HG02678 (cell line): ENCODE data around the gene IFNE.

ENCODE experiments used
- ATAC-seq: cut with Tn5 transposase; IDR thresholded peaks from one replicate; pipeline ENCODE4 v1.9.1; 2021; ENCODE audit warnings: mild to moderate bottlenecking, moderate library complexity; ENCODE audit not compliant: unreplicated experiment

The IFNE gene, protein sequence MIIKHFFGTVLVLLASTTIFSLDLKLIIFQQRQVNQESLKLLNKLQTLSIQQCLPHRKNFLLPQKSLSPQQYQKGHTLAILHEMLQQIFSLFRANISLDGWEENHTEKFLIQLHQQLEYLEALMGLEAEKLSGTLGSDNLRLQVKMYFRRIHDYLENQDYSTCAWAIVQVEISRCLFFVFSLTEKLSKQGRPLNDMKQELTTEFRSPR

DNA sequence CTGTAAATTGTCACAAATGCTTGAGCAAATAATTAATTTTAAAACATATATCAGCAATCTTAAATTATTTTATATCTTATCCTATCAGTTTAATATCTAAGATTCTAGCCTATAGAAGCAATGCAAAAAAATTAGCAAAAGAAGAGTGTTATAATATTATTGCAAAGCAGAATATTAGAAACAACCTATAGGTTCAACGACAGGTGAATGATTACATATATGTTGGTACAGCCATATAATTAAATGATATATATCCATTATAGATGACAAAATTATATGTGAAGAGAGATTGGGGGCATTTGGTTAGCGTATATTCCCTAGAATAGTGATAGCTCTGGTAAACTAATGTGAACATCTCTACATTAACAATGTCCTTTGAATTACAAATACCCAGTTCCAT, at the start of gene IFNE:
Gene IFNE (minus strand): TSS at position 101 of the 400 bp plus-strand sequence. CDS start 619 bp downstream, outside the sequence.
- no peak for ATAC-seq

DNA sequence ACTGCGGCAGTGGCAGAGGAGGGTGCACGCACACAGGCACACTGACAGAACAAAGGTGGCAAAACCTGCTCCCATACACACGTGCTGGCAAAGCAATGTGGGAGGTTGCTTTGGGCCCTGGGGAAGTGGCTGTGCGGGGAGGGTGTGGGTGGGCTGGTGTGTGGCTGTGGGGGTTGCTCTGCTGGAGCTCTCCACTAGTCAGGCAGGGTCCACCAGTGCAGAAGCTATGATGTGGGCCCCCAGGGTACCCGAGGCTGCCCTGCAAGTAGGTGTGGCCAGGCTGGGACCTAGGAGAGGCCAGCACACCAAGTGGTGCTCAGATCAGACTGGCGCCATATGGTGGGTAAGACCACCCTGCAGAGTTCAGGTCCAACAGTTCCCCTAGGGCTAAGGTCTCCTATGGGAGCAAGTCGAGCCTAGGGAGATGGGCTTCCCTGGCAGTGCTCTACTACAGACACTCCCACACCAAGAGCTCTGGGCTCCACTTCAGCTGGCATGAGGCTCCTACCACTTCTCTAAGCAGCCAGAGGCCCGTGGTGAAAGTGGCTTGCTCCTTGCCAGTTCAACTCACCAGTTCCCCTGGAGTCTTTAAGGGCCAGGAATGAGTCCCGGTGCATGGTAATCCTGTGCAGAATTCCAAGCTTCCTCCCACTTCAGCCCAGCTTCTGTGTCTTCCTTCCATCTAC, 46.2 kb upstream of the IFNE start:
- ATAC-seq = no peak

DNA sequence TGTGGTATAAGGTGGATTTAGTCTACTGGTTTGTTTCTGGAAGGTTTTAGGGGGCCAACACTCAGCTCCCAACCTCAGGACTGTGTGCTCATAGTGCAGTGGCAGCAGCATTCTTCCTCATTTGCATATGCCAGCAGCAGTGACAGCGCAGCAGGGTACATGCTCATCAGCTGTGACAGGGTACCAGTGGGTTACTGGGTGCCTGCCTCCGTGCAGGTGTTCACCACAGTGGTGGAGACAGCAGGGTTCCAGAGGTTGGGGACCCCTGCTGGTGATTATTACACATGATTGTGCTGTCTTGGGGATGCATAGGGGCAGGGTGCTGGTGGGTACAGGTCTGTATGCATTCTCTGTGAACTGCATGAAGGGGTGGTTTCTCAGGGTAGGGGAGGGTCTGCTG, 45.5 kb upstream of the IFNE start:
- no peak for ATAC-seq

DNA sequence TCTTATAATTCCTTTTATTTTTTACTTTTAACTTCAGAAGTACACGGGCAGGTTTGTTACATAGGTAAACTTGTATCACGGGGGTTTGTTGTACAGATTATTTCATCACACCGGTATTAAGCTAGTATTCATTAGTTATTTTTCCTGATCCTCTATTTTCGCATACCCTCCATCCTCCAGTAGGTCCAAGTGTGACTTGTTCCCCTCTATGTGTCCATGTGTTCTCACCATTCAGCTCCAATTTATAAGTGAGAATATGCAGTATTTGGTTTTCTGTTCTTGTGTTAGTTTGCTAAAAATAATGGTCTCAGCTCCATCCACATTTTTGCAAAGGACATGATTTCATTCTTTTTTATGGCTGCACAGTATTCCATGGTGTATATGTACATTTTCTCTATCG, 43.1 kb upstream of the IFNE start:
- ATAC-seq = no peak

DNA sequence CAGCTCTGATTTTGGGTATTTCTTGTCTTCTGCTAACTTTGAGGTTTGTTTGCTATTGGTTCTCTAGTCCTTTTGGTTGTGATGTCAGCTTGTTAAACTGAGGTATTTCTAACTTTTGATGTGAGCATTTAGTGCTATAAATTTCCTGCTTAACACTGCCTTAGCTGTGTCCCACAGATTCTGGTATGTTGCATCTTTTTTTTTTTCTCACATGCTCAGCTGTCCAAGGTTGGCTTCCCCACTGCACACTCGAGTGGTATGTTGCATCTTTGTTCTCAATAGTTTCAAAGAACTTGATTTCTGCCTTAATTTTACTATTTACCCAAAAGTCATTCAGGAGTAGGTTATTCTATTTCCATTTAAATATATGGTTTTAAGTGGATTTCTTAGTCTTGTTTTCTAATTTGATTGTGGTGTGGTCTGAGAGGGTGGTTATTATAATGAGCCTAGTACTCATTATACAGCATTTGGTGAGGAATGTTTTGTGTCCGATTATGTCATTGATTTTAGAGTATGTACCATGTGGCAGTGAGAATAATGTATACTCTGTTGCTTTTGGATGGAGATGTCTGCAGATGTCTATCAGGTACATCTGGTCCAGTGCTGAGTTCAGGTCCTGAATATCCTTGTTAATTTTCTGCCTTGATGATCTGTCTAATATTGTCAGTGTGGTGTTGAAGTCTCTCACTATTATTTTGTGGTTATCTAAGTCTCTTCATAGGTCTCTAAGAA, 42.2 kb upstream of the IFNE start:
- ATAC-seq = no peak

DNA sequence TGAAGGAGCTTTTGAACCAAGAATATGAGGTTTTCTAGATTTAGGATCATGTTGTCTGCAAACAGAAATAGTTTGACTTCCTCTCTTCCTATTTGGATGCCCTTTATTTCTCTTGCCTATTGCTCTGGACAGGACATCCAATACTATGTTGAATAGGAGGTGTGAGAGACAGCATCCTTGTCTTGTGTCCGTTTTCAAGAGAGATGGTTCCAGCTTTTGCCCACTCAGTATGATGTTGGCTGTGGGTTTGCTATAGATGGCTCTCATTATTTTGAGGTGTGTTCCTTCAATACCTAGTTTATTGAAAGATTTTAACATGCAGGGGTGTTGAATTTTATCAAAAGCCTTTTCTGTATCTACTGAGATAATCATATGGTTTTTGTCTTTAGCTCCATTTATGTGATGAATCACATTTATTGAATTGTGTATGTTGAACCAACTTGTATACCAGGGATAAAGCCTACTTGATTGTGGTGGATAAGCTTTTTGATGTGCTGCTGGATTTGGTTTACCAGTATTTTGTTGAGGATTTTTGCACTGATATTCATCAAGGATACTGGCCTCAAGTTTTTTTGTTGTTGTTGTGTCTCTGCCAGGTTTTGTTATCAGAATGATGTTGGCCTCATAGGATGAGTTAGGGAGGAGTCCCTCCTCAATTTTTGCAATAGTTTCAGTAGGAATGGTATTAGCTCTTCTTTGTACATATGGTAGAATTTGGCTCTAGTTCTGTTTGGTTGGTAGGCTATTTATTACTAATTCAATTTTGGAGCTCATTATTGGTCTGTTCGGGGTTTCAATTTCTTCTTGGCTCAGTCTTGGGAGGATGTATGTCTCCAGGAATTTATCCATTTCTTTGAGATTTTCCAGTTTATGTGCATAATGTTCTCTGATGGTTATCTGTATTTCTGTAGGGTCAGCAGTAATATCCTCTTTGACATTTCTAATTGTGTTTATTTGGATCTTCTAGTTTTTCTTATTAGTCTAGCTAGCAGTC, 41.2 kb upstream of the IFNE start:
- ATAC-seq = no peak

DNA sequence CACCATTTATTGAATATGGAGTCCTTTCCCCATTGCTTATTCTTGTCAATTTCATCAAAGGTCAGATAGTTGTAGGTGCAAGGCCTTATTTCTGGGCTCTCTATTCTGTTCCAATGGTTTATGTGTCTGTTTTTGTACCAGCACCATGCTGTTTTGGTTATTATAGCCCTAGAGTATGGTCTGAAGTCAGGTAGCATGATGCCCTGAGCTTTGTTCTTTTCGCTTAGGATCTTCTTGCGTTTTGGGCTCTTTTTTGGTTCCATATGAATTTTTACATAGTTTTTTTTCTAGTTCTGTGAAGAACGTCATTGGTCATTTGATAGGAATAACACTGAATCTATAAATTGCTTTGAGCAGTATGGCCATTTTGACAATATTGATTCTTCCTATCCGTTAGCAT, 40.2 kb upstream of the IFNE start:
- ATAC-seq = no peak

DNA sequence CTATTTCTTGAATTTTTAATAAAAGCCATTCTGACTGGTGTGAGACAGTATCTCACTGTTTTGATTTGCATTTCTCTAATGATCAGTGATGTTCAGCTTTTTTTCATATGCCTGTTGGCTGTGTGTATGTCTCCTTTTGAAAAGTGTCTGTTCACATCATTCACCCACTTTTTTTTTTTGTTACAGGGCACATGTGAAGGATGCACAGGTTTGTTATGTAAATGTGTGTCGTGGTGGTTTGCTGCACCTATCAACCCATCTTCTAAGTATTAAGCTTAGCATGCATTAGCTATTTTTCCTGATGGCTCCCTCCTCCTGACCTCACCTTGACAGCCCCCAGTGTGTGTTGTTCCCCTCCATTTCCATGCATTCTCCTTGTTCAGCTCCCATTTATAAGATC, 39.3 kb upstream of the IFNE start:
- ATAC-seq = no peak

DNA sequence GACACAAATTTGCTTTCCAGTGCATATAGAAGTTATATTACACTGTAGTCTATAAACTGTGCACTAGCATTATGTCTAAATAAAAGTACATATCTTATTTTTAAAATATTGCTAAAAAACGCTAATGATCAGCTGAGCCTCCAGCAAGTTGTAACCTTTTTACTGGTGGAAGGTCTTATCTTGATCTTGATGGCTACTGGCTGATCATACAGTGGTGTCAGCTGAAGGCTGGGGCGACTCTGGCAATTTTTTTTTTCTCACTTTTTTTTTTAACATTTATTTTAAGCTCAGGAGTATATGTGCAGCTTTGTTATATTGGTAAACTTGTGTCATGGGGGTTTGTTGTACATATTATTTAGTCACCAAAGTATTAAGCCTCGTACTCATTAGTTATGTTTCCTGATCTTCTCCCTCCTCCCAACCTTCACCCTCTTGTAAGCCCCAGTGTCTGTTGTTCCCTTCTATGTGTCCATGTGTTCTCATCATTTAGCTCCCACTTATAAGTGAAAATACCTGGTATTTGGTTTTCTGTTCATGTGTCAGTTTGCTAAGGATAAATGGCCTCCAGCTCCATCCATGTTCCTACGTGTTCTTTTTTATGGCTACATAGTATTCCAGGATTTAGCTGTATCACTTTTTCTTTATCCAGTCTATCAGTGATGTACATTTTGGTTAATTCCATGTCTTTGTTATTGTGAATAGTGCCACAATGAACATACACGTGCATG, 38.6 kb upstream of the IFNE start:
- ATAC-seq = no peak

DNA sequence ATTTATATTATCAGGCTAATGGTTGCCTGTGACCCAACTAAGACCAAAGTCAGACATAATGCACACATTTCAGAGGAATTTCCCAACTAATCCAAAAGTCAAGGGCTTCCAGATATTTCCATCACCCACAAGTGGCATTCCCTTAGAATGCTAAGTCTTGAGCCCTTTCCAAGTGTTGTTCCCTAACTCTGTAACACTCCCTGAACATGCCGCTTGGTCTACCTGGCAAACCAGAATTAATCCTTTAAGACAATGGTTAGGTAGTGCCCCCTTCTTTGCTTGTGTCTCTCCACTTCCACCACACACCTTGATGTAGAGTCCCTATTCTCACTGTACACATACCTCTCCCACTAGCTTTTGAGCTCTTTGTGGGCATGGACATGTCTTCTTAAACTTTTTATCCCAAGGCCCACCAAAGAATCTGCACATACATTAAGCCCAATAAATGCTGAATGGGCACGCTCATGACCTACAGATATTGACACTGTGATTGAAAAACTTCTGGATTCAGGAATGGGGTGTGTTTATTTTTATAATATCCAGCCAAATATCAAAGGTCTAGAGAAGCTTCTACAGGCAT, 37.8 kb upstream of the IFNE start:
- no peak for ATAC-seq

DNA sequence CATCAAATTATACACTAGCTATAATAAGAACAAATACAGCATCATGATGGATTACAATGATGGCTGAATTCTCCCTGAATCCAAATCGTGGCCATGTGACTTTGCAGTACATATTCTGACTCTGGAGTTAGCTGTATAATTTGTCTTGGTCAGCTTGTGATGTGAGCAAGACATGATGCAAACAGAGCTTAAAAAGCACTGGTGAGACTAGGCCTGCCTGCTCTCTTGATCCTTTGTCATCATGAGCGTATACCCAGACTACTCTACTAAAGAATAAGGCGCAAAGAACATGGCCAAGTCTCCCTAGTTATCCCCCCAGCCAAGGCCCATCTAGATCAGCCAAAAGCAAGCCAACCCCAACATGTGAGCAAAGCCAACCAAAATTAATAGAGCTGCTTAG, 34.7 kb upstream of the IFNE start:
- no peak for ATAC-seq

DNA sequence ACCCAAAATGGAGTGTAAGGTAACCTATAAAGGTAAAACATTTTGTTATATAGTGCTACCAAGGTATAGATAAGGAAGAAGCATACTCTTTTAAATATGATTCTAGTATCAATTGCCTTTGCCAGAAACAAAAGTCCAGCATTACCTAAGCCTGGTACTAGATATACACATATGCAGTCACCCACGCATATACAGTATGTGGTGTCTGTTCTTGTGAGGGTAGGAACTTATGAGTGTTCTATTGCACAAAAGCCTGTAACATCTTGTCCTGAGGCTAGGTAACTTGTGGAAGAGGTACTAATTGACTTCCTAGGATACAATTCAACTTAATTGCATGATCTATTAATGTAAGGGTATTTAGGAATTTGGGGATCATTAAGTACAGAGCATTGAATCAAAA, 31.3 kb upstream of the IFNE start:
- ATAC-seq = no peak

DNA sequence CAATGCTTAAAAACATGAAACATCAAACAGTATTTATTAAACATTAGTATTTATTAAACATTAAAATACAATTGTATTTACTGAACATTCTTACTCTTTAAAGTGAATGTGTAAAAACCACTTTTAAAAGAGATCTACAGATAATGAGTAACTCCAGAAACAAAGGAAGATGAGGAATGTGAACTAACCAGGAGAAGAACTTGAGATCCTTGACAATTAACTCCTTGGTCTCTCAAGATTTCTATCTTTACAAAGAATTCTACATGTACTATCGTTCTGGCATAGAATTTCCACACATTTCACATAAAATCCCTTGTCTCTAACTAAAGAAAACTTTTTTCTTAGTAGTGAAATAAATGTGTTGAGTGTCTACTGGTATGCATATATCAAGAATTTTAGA, 28.7 kb upstream of the IFNE start:
- ATAC-seq = no peak

DNA sequence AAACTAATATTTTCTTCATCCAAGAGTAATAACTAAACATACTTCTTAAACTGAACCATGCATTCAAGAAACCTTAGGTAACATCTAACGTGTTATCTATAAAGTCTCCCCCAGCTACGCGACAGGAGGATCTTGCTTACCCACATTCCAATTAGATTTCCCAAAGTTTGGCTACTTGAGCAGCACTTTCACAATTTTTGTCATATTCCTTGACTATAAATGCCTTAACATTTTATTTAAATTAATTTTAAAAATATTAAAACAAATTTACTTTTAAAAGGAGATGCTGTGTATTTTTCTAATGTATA, 25.3 kb upstream of the IFNE start:
- no peak for ATAC-seq

DNA sequence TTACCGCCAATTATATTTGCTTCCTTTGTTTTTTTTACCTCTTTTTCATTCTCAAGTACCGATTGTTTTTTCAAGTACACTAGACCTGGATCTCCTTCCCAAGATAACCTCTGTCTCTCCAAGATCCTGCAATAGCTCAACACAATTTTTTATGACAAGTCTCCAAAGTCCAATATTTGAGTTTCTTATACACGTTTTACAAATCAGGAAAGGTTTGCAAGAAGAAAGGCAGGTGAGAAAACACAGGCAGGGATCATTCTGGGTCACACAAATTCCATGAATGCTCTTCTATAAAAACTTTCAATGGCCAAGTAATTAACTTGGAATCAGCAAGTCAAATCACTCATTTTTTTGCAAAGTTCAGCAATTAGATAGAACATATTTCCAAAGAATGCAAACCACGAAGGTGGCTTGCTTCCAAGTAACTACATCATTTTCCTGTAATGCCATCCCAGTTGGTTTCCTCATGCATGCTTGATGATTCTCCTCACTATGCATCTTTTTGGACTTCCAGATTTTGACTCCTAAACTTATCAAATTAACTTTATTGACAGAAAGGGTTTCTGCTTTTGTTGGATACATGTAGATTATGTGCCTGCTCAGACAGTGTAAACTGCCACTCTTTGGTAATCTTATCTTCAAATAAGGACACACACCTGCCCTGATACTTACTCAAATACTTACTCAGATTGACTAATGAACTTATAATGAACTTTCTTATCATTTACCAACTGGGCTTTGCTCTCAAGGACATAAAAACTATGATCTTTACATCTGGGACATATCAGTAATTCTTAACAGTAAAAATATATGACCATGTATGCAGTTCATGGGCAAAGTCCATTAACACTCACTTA, 24.7 kb upstream of the IFNE start:
- no peak for ATAC-seq

DNA sequence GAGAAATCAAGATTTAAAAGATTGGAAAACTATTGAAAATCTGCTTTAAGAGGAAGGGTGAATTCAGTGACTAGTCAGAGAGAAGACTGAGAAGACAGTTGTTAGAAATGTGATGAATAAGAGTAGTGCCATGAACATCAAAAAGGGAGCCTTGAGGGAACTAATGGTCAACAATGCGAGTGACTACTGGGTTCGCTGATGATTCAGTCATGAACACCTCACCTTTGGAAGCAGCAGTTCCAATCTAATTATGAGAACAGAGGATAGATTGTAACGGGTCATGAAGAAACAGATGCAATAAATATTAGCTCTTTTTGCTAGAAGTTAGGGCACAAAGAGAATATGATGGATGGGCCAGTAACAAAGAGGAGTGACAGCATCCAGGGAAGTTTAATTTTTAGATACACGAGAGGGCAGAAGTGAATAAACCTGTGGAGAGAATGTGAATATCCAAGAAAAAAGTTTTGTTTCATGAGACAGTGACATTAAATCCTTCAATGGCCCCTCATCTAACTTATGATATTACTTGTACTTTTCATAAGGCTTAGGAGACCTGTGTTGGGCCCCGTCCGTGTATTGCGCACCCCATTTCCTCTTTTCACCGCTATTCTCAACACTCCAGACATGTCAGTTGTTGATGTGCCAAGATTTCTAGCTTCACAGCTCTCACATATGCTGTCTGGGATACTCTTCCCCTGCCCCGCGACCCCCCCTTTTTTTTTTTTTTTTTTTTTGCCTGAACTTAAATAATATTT, 23.5 kb upstream of the IFNE start:
- no peak for ATAC-seq

DNA sequence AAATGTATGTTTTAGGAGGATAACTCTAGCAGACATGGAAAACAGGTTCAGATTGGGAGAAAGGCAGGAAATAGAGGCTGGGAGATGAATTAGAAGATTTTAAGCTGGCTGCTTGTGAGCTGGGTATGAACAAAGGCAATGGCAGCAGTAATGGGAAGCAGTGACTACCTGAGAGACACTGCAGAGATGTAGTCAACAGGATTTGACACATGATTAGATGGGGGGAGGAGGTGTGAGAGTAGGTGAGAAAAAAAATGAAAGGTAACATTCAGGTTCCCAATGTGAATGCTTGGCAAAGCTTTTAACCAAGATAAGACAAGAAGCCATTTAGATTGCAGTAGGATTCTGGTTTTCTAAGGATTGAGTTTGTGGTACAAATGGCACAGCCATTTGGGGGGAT, 22.8 kb upstream of the IFNE start:
- no peak for ATAC-seq

DNA sequence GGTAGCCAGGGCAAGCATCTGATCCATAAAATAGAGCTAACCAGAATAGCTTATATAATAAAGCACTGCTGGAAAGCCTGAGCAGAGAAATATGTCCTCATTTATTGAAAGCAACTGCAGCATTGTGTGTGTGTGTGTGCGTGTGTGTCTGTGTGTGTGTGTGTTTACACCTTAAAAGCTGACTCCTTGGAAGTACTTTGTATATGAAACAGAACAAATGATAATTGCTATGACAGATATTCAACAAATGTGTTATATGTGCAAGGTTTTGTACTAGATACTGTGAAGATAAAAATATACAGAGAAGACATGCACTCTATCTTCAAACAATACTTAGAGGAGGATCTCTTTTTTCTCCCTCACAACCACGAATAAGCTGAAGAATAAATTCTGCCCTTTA, 22.0 kb upstream of the IFNE start:
- ATAC-seq = no peak

DNA sequence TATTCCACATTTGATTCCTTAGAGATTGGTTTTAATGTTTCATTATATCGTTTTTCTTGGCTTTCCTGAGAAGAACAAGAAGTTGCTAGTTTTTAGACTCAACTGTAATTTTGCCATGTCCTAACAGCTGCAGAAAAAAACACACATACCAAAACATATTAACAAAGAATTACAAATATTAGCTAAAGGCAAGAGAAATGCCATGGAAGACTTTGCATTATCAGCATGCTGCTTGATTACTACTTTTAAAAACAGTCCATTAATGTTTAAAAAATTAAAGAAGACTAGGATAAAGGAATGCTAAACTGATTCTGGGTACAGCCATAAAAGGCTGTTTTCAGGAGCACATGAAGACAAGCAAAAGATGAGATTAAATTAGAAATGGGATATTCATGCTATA, 20.5 kb upstream of the IFNE start:
- no peak for ATAC-seq
